PC-3 (cell line): ENCODE measurements around the gene ZHX3.

Experiments
- EZH2 ChIP-seq: fragments of 300-600 bp; sonication (generic); IDR thresholded peaks from one replicate; pipeline ENCODE4 v1.6.1; 2017; ENCODE audit warnings: antibody characterized with exemption, mild to moderate bottlenecking, low read length; ENCODE audit not compliant: unreplicated experiment
- TF ChIP-seq, protein P1 (sequence below): fragments of 300-600 bp; sonication (generic); conservative IDR thresholded peaks from 2 replicates; pipeline ENCODE4 v1.5.1; 2017; ENCODE audit warnings: antibody characterized with exemption, low read depth, mild to moderate bottlenecking, low read length

DNA sequence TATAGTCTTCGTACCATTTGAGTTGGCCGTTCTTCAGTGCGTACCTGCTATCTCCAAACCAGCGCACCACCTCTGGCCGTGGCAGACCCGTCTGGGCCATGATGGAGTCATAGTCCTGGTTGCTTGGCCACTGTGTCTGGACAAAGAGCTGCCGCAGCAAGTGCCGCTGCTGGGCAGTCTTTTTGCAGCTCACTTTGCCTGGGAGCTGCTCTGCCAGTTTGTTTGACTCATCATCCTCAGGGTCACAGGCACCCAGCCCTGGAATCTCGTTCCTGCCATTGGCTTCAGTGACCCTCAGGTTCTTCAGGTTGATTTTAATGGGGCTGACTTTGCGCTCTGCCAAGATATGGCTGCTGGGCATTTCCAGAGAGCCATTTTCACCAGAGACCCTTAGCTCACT lies 115.1 kb downstream of the ZHX3 start:
- no peak for TF ChIP-seq EZH2
- TF ChIP-seq, protein P1, sequence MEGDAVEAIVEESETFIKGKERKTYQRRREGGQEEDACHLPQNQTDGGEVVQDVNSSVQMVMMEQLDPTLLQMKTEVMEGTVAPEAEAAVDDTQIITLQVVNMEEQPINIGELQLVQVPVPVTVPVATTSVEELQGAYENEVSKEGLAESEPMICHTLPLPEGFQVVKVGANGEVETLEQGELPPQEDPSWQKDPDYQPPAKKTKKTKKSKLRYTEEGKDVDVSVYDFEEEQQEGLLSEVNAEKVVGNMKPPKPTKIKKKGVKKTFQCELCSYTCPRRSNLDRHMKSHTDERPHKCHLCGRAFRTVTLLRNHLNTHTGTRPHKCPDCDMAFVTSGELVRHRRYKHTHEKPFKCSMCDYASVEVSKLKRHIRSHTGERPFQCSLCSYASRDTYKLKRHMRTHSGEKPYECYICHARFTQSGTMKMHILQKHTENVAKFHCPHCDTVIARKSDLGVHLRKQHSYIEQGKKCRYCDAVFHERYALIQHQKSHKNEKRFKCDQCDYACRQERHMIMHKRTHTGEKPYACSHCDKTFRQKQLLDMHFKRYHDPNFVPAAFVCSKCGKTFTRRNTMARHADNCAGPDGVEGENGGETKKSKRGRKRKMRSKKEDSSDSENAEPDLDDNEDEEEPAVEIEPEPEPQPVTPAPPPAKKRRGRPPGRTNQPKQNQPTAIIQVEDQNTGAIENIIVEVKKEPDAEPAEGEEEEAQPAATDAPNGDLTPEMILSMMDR: no peak
